ENCODE measurements around the gene XPR1.
"Not testable (repeated sequence)": the region's sequence is repeated elsewhere in the genome, so short reads cannot be mapped to it uniquely, and the experiment has no call there.

The XPR1 gene

DNA sequence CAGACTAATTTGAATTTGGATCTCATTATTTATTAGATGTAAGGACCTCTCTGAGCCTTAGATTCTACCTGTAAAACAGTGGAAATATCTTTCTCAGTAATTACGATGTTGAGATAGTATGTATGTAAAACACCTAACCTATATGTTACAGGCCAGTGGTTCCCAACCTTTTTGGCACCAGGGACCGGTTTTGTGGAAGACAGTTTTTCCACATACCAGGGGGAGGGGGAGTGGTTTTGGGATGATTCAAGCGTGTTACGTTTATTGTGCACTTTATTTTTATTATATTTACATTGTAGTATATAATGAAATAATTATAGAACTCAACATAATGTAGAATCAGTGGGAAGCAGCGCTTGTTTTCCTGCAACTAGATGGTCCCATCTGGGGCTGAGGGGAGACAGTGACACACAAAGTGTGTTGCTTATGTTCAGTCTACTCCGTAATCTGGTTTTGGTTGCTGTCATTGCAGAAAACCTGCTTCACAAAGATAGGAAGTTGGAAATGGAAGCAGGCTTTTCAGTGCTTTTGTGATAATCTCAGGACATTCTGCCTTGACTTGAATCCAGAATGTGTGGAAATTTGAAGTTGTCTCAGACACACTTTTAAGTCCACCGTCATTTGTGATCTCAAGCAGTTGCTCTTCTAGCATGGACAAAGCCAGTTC is 12.8 kb downstream of the XPR1 start:
- H3K9me3 ChIP-seq (ENCODE audit: control insufficient read depth, low read length), result no peaks in the 10 kb centered on the region
- H3K4me3 ChIP-seq (ENCODE audit: extremely low read depth, insufficient read depth, low read length, poor library complexity, severe bottlenecking), result no peak overlapping the region
- no peak overlapping the region for H3K27ac ChIP-seq (ENCODE audit: low read depth, low read length, severe bottlenecking)
- H3K36me3 ChIP-seq (ENCODE audit: control insufficient read depth, insufficient read depth, low read length), result no peaks in the 10 kb centered on the region
- H3K4me1 ChIP-seq (ENCODE audit: control insufficient read depth, insufficient read depth, low read length, poor library complexity, severe bottlenecking), result no peaks in the 10 kb centered on the region
- 94 to 95% methylated on average over 2 to 3 of the region's 7 CpGs for WGBS, 2 experiments (ENCODE audit: insufficient coverage in 2 of 2)

DNA sequence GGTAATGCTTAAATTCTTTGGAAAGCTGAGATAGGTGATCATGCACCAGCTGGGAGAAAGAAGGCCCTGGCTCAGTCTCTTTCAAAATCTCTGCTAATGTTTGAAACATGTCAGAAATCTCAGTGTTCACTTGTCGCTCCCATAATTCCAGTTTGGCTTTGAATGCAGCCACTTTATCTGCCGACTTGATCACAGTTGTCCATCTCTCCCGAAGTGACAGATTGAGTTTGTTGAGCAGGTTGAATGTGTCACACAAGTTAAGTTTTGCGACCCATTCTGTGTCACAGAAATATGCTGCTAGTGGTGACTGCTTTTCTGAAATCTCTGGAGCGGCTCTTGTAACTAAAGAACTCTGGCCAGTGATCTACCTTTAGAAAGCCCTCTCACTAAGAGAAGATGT is 13.4 kb downstream of the XPR1 start:
- 88 to 89% methylated on average over 3 to 4 of the region's 5 CpGs for WGBS, 2 experiments (ENCODE audit: insufficient coverage in 2 of 2)
- not testable (repeated sequence) for H3K36me3 ChIP-seq (ENCODE audit: control insufficient read depth, insufficient read depth, low read length); H3K4me3 ChIP-seq (ENCODE audit: extremely low read depth, insufficient read depth, low read length, poor library complexity, severe bottlenecking); H3K27ac ChIP-seq (ENCODE audit: low read depth, low read length, severe bottlenecking); H3K4me1 ChIP-seq (ENCODE audit: control insufficient read depth, insufficient read depth, low read length, poor library complexity, severe bottlenecking); H3K9me3 ChIP-seq (ENCODE audit: control insufficient read depth, low read length)

DNA sequence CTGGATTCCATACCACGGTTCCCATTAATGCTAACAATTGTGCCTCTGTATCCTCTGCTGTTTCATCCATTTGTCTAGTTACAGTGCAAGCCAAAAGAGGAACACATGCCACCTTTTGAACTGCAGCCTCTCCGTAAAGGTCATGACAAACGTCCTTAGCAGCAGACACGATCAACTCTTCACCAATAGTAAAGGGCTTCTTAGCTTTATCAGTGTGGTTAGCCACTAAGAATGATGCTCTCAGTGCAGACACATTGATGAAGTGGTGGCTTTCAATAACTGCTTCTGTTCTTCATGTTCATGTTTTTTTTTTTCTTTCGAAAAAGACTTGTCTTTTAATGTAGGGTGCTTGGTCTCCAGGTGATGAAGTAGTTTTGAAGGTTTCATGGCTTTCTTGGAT is 14.3 kb downstream of the XPR1 start:
- Histone ChIP-seq H3K4me3 (ENCODE audit: extremely low read depth, insufficient read depth, low read length, poor library complexity, severe bottlenecking) (no peak overlapping the region), H3K4me1 (ENCODE audit: control insufficient read depth, insufficient read depth, low read length, poor library complexity, severe bottlenecking) (no peaks in the 10 kb centered on the region), H3K9me3 (ENCODE audit: control insufficient read depth, low read length) (no peaks in the 10 kb centered on the region), H3K27ac (ENCODE audit: low read depth, low read length, severe bottlenecking) (no peak overlapping the region), H3K36me3 (ENCODE audit: control insufficient read depth, insufficient read depth, low read length) (no peaks in the 10 kb centered on the region)
- 91 to 94% methylated on average over 4 of the region's 5 CpGs for WGBS, 2 experiments (ENCODE audit: insufficient coverage in 2 of 2)

DNA sequence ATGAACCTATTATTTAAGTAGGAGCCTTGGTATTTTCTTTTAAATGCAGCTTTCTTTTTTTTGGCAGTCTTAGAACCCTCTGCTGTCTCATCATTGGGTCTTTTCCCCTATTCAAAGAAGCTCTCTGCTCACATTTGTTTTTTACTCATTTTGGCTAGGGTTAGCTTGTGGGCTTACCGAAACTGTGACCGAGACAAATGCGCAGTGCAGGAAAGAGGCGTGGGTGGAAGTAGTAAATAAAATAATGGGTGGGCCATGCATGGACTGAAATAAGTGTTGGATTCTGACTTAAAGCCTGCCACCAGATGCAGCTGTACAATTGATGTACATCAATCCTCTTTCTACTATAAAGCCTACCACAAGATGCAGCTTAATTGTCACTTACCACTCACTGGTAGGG is 14.7 kb downstream of the XPR1 start:
- Histone ChIP-seq H3K4me1 (ENCODE audit: control insufficient read depth, insufficient read depth, low read length, poor library complexity, severe bottlenecking) (no peaks in the 10 kb centered on the region), H3K9me3 (ENCODE audit: control insufficient read depth, low read length) (no peaks in the 10 kb centered on the region), H3K27ac (ENCODE audit: low read depth, low read length, severe bottlenecking) (no peak overlapping the region), H3K4me3 (ENCODE audit: extremely low read depth, insufficient read depth, low read length, poor library complexity, severe bottlenecking) (no peak overlapping the region), H3K36me3 (ENCODE audit: control insufficient read depth, insufficient read depth, low read length) (no peaks in the 10 kb centered on the region)
- 100% methylated on average over 3 of the region's 4 CpGs; no CpG with 5 or more reads in 1 of the 2 experiments for WGBS, 2 experiments (ENCODE audit: insufficient coverage in 2 of 2)

DNA sequence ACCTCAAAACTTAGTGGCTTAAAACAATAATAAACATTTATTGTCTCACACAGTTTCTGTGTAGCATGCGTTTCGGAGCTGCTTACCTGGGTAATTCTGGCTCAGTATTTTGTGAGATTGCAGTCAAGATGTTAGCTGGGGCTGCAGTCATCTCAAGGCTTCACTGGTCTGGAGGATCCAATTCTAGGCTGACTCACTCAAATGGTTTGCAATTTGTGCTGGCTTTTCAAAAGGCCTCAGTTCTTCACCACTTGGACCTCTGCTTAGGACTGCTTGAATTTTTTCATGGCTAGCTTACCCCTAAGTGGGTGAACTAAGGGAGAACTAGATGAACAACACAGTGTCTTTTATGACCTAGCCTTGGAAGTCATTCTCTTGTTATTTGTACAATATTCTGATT is 21.0 kb downstream of the XPR1 start:
- WGBS, 2 experiments (ENCODE audit: insufficient coverage in 2 of 2), result no CpG with 5 or more reads among the region's 2 CpGs
- no peaks in the 10 kb centered on the region for H3K36me3 ChIP-seq (ENCODE audit: control insufficient read depth, insufficient read depth, low read length)
- no peak overlapping the region for H3K4me3 ChIP-seq (ENCODE audit: extremely low read depth, insufficient read depth, low read length, poor library complexity, severe bottlenecking)
- no peaks in the 10 kb centered on the region for H3K4me1 ChIP-seq (ENCODE audit: control insufficient read depth, insufficient read depth, low read length, poor library complexity, severe bottlenecking)
- H3K9me3 ChIP-seq (ENCODE audit: control insufficient read depth, low read length), result peaks cover 8% of the 10 kb centered on the region
- H3K27ac ChIP-seq (ENCODE audit: low read depth, low read length, severe bottlenecking), result no peak overlapping the region

DNA sequence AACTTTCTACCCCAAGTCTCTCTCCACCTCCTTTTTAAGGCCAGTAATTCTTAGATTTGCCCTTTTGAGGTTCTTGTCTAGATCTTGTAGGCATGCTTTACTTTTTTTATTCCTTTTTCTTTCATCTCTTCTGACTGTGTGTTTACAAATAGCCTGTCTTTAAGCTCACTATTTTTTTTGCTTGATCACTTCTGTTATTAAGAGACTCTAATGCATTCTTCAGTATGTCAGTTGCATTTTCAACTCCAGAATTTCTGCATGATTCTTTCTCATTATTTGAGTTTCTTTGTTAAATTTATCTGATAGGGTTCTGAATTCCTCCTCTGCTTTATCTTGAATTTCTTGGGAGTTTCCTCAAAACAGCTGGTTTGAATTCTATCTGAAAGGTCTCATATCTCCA is 30.9 kb downstream of the XPR1 start:
- H3K4me3 ChIP-seq (ENCODE audit: extremely low read depth, insufficient read depth, low read length, poor library complexity, severe bottlenecking), result no peak overlapping the region
- no peaks in the 10 kb centered on the region for H3K36me3 ChIP-seq (ENCODE audit: control insufficient read depth, insufficient read depth, low read length)
- no peaks in the 10 kb centered on the region for H3K4me1 ChIP-seq (ENCODE audit: control insufficient read depth, insufficient read depth, low read length, poor library complexity, severe bottlenecking)
- no peak overlapping the region for H3K27ac ChIP-seq (ENCODE audit: low read depth, low read length, severe bottlenecking)
- H3K9me3 ChIP-seq (ENCODE audit: control insufficient read depth, low read length), result peaks cover 13% of the 10 kb centered on the region

DNA sequence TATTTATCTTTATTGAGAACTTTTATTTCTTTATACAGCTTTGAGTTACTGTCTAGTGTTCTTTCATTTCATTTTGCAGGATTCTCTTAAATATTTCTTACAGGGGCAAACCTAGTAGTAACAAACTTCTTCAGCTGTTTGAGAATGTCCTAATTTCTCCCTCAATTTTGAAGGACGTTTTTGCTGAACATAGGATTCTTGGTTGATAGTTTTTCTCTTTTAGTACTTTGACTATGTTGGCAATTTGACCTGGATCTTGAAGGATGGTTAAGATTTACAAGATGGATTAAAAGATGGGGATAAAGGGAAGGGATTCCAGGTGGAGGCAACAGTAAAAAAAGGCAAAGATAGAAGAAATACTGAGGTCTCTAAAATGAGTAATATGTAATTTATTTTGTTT is 38.9 kb downstream of the XPR1 start:
- no peaks in the 10 kb centered on the region for H3K36me3 ChIP-seq (ENCODE audit: control insufficient read depth, insufficient read depth, low read length)
- H3K9me3 ChIP-seq (ENCODE audit: control insufficient read depth, low read length), result no peaks in the 10 kb centered on the region
- 100% methylated on average over 1 of the region's 1 CpG; no CpG with 5 or more reads in 1 of the 2 experiments for WGBS, 2 experiments (ENCODE audit: insufficient coverage in 2 of 2)
- H3K27ac ChIP-seq (ENCODE audit: low read depth, low read length, severe bottlenecking), result no peak overlapping the region
- no peaks in the 10 kb centered on the region for H3K4me1 ChIP-seq (ENCODE audit: control insufficient read depth, insufficient read depth, low read length, poor library complexity, severe bottlenecking)
- no peak overlapping the region for H3K4me3 ChIP-seq (ENCODE audit: extremely low read depth, insufficient read depth, low read length, poor library complexity, severe bottlenecking)

DNA sequence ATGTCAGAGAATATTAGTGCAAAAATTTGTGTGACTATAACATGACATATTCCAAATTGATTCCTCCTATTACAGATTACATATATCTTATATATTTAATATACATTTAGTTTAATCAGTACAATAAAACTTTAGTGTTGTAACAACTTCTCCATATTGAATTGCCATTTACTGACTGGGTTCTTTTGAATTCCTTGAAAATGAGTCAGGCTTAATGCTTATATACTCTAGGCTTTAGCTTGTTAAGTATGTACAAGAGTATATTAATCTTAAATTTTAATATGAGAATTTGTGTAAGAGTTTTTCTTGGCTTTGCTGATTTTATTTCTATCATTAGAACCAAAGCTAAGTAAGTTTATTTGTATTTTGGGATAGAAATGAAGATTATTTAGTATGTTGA is 40.3 kb downstream of the XPR1 start:
- Histone ChIP-seq H3K4me3 (ENCODE audit: extremely low read depth, insufficient read depth, low read length, poor library complexity, severe bottlenecking) (no peak overlapping the region), H3K9me3 (ENCODE audit: control insufficient read depth, low read length) (no peaks in the 10 kb centered on the region), H3K36me3 (ENCODE audit: control insufficient read depth, insufficient read depth, low read length) (no peaks in the 10 kb centered on the region), H3K4me1 (ENCODE audit: control insufficient read depth, insufficient read depth, low read length, poor library complexity, severe bottlenecking) (no peaks in the 10 kb centered on the region), H3K27ac (ENCODE audit: low read depth, low read length, severe bottlenecking) (no peak overlapping the region)

DNA sequence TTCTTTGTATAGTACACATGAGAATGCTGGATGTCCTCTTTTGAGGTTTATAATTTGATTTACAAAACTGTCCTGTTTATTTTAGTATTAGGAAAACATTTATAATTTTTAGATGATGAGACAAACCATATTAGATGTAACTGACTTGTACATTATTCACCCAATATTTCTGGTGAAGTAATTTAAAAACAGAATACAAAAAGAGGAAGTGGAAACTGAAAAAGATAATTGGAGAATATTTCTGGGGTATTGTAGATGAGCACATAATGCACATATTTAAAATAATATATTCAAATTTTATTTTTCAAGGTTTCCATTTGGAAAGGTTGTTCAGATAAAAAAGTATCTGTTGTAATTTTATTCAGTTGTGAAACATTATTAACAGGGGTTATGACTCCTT is 40.7 kb downstream of the XPR1 start:
- H3K9me3 ChIP-seq (ENCODE audit: control insufficient read depth, low read length), result no peaks in the 10 kb centered on the region
- no peaks in the 10 kb centered on the region for H3K4me1 ChIP-seq (ENCODE audit: control insufficient read depth, insufficient read depth, low read length, poor library complexity, severe bottlenecking)
- H3K27ac ChIP-seq (ENCODE audit: low read depth, low read length, severe bottlenecking), result no peak overlapping the region
- no peak overlapping the region for H3K4me3 ChIP-seq (ENCODE audit: extremely low read depth, insufficient read depth, low read length, poor library complexity, severe bottlenecking)
- no peaks in the 10 kb centered on the region for H3K36me3 ChIP-seq (ENCODE audit: control insufficient read depth, insufficient read depth, low read length)

DNA sequence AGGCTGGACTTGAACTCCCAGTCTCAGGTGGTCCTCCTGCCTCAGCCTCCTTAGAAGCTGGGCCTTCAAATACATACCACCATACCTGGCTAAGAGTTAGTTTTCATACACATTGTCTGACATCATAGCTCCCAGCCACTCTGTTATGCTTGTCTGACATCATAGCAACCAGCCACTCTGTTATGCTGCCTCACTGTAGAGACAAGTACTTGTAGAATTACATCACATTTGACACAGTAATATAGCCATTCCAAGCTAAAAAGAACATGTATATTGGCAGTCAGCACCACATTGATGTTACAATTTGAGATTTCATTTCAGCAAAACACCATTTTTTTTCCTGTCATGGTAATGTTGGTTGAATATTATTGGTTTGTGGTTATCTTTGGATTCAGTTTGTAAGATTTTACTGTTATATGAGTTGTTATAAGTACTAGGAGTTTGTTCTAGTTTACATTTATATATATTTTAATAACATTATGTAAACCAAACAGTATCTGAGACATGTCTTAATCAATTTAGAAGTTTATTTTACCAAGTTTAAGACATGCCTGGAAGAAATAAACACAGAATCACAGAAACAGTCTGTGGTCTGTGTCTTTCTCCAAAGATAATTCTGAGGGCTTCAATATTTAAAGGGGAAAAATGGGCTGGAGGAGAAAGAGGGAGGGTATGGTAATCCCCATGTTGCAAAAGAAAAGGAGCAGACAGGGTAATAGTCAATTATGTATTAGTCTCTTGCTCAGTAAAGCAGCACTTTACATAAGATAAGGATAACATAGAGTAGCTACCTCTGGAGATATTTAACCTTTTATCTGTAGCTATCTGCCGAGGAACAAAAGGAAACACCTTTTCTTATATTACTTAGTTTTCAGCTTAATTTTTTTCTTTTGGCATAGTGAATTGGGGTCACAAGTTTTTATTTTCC is 43.0 kb downstream of the XPR1 start:
- no peaks in the 10 kb centered on the region for H3K9me3 ChIP-seq (ENCODE audit: control insufficient read depth, low read length)
- no peak overlapping the region for H3K27ac ChIP-seq (ENCODE audit: low read depth, low read length, severe bottlenecking)
- H3K4me3 ChIP-seq (ENCODE audit: extremely low read depth, insufficient read depth, low read length, poor library complexity, severe bottlenecking), result no peak overlapping the region
- WGBS, 2 experiments (ENCODE audit: insufficient coverage in 2 of 2), result no CpG with 5 or more reads among the region's 1 CpG
- no peaks in the 10 kb centered on the region for H3K4me1 ChIP-seq (ENCODE audit: control insufficient read depth, insufficient read depth, low read length, poor library complexity, severe bottlenecking)
- no peaks in the 10 kb centered on the region for H3K36me3 ChIP-seq (ENCODE audit: control insufficient read depth, insufficient read depth, low read length)

DNA sequence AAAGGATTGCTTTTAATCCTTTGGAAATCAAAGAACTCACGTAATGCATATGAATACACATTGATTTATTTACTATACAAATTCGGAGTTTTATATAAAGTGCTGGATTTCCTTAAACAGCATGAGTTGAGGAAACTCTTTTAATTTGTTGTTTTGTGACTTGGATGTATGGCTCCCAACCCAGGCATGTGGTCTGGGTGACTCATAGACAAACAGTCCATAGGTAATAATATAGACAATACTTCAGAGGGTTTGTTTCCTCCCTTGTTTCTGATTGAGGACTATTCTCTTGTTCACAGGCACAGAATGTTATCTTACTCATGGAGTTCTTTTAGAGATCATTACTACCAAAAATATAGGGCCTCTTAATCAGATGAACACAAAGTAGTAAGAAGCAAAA is 43.8 kb downstream of the XPR1 start:
- Histone ChIP-seq H3K9me3 (ENCODE audit: control insufficient read depth, low read length) (no peaks in the 10 kb centered on the region), H3K4me1 (ENCODE audit: control insufficient read depth, insufficient read depth, low read length, poor library complexity, severe bottlenecking) (no peaks in the 10 kb centered on the region), H3K4me3 (ENCODE audit: extremely low read depth, insufficient read depth, low read length, poor library complexity, severe bottlenecking) (no peak overlapping the region), H3K27ac (ENCODE audit: low read depth, low read length, severe bottlenecking) (no peak overlapping the region), H3K36me3 (ENCODE audit: control insufficient read depth, insufficient read depth, low read length) (no peaks in the 10 kb centered on the region)
- WGBS, 2 experiments (ENCODE audit: insufficient coverage in 2 of 2), result no CpG with 5 or more reads among the region's 2 CpGs
